DMS53 treated with DMSO at 0.1 percent for 48 hours (cell line): ENCODE data around the gene SLC25A21.
A peak's percentile ranks its signal among the peaks of the same experiment; 100 is the strongest.

Experiments
- DNase-seq: peaks from one replicate; lab custom pipeline; 2025; ENCODE audit not compliant: unreplicated experiment; lab: John Stamatoyannopoulos, UW

The SLC25A21 gene

DNA sequence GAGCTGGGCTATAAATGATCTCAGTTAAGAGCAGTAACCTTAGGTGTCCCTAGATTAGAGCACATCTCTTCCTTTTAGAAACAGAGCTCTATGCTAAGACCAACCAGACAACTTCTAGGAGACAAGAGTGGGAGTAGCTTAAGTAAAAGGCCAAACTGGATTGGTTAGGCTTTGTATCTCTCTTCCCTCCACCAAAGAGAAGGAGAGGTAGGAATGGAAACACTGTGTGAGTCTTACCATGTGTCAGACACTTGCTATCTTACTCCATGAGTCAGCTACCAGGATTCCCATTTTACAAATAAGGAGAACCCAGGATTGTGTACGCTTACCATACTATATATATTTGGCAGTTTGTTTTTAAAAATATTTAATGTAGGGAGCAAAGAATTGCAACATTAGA, 387.9 kb downstream of the SLC25A21 start:
- DNase-seq, result no peak

DNA sequence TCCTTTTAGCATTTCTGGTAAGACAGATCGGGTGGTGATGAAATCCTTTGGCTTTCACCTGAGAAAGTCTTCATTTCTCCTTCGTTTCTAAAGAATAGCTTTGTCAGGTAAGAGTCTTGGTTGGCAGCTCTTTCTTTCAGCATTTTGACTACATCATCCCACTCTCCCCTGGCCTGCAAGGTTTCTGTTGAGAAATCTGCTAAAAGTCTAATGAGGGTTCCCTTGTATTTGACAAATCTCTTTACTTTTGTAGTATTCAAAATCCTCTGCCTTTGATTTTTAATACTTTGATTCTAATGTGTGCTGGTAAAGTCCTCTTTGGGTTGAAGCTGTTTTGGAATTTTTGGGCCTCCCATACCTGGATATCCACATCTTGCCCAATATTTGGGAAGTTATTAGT, 390.5 kb downstream of the SLC25A21 start:
- DNase-seq, result no peak

DNA sequence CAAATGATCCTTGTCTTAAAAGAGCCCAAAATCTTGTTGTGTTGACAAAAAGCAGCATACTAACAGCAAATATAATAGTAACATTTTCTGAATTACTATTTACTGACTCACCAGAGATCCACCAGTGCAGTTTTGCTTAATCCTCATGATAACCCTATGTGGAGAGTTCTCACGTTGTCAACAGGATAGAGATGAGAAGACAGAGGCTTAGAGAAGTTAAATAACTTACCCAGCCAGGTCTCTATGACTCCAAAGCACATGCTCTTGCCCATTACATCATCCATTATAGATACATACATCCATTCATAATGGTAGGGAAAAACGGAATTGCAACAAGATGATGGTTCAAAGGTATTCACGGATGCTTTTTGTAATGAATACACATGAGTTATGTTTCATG, 398.8 kb downstream of the SLC25A21 start:
- DNase-seq, result peak; percentile 48

DNA sequence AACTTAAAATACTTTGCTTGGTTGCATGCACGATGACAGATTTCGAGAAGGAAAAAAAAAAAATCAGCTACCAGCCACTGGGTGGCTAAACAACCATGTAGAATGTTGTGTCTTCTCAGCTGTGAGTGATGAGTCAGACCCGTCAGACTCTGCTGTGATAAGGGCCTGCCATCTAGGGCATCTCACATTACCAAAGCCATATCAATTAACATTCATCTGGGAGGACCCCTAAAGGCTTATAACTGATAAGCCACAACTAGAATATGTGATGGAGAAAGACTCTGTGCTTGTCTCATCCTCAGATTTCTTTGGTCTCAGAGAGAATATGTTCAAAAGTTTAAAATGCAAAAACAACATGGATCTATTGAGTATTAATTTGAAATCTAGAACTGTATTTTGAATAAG, 399.3 kb downstream of the SLC25A21 start:
- peak; percentile 75 for DNase-seq

DNA sequence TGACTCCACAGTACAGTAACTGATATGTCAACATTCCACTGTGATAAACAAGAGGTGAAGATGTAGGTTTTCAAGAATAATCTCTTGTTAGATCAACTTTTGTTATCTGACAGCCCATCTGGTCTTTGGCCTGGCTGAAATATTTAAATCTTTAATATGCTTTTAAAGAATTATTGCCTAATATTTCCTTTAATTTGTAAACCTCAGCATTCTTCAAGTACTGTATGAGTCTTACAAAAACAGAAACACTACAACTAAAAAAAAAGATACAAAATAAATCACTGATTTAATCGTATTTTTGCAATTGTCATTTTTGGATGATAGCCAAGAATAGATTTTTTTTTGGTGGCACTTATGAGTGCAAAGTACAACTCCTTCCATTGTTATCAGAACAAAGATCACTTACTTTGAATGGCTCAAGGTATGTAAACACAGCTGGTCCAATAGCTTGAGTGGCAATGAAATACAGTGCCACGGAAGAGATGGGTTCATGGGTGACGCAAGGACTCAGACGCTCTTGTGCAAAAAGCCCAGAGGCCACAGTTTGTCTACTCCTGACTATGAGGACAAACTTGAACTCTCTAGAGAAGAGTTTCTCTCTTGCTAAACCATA, 401.3 kb downstream of the SLC25A21 start:
- peak; percentile 87 for DNase-seq

DNA sequence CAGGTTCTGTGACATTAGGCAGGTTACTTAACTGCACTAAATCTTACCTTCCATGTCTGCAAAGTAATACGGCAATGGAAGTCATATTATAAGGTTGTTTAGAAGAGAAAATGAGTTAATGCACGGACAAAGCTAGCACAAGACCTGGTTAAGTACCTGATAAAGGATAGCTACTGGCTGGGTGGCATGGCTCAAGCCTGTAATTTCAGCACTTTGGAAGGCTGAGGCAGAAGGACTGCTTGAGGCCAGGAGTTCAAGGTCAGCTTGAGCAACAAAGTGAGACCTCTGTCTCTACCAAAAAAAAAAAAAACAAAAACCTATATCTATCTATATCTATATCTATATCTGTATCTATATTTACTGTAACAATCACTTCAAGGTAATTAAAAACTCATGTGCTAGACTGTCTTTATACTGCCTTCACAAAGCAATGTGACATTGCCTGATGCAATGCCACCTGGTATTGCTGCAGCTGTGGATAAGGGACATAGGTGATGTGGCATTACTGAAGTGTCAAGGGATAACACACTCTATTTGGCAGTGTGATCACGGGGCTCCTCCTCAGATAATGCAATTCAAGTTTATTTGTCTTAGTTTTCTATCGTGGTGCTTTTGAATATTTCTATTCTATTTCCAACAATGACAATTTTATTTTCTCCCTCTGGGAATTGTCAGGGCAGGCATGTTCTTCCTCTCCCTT, 403.6 kb downstream of the SLC25A21 start:
- DNase-seq, result peak; percentile 30

DNA sequence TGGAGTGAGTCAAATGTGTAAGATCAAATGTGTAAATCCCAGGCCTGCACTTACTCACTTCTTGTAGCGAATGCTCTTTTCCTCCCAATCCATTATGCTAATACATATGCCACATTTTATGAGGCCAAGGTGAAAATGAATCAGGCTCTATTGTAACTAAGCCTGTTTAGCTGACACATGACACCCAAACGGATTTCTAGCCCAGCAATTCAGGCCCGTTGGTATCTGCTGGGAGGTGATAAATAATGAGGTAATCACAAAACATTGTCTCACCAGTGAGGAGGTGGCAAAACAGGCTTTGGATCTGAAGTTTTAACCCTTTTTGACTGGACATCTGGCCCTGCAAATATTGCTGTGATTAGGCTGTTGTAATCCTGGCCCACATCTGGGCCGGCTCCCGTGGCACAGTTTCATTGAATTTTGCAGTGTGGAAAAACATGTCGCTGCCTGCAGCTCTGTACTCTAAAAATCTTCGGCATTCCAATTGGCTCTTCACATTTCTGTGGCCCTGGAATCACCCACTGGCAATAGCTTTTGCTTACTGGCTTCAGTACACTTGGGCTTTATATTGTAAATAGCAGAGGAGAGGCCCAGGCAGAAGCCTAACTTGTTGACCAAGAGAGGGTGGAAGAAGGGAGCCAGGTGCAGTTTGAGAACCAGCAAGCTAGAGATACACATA, 404.7 kb downstream of the SLC25A21 start:
- peak; percentile 75 for DNase-seq

DNA sequence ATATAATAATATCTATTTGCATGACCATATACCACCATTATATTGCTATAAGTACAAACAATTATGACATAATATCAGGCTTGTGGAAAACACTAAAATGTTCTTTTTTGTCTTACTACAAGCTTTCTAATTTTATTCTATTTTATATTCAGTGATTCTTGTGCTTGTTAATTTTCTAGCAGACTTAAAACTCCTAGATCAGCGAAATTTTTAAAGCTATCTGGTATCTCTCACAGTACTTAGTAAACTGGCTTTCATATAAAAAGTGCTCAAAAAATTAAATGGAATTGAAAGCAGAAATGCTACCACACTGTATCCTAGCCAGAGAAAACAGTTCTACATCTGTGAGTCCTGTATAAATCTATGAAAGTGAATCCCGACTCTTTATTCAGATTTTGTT, 405.4 kb downstream of the SLC25A21 start:
- no peak for DNase-seq

DNA sequence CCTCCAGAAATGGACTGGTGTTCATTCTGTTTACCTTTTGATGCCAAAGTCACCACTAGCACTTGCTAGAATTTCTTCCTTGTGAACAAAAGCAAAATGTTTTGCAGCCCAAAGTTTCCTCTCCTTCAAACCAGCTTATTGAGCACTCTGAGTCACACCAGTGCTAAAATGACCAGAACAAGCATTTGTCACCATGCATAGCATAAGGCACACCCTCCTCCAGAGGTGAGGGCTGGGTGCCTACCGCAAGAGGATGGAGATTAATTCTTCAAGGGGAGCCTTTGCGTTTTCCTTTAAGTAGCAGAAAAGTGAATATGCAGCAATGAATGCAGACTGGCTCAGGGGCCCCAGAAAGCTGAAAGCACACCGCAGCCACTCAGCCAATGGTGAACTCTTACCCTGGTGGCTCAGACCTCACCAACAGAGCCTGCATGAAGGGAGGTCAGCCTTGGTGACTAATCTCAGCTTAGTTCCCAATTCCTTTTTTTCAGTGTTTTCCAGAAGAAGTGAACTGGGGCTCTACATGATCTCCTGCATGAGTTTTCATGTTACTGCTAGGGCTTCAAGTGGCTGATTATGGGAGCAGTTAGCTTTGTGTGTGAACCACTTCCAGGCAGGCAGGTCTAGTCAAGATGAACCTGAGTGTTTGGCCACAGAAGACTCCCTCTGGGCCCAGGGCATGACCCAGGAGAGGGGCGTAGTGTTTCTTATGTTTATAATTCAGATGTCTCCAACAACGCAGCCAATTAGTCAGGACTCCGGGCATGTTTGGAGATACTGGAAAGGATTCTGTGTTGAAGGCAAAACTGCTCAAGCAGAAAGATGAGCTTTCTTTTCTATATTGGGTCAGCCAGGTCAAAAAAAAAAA, 414.4 kb downstream of the SLC25A21 start:
- no peak for DNase-seq

DNA sequence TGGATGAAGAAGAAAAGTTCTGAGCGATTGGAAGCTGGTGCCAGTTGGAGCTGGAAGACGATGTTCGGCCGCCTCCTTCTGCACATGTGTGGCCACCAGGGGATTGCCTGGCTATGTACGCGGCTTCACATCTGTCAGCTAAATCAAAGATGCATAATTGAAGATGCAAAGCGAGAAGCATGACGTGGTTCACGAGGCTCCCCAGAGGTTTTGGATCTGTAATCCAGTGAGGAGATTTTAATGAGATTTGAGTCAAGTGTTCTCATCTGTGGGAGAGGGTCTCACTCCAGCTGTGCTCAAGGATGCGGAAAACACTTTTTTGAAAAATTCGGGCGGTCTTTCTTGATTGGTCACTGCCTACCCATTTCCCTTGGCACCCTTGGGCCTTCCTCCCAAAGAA, 416.2 kb downstream of the SLC25A21 start:
- no peak for DNase-seq

DNA sequence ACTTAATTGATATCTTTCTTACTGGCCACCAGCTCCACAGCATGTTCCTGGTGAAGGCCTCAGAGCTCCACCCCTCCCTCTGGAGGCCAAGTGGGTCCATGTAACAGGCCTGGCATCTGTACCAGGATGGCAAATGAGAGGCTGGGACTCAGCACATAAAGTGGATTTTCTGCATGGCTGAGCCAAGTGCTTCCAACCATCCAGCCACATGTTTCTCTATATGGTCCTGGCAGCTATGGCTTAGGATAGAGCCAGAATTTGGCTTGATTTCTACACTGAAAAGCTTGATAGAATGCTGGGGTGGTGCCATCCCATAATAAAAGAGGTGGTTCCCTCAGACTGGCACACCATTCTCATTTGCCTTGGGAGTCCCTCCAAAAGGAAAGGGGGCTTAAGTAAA, 416.6 kb downstream of the SLC25A21 start:
- DNase-seq, result no peak

DNA sequence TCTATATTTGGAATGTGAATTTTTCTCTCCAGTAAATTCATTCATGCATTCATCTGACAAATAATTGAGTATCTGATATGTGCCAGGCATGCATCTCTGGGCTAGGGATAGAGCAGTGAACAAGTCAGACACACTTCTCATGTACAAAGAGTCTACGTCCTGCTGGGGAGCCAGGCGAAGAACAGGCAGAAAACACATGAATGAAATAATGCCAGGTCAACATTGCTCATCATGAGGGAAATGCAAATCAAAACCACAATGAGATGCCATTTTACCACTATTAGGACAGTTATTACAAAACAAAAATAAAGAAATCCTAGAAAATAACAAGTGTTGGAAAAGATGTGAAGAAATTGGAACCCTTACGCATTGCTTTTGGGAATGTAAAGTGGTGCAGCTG, 420.5 kb downstream of the SLC25A21 start:
- no peak for DNase-seq

DNA sequence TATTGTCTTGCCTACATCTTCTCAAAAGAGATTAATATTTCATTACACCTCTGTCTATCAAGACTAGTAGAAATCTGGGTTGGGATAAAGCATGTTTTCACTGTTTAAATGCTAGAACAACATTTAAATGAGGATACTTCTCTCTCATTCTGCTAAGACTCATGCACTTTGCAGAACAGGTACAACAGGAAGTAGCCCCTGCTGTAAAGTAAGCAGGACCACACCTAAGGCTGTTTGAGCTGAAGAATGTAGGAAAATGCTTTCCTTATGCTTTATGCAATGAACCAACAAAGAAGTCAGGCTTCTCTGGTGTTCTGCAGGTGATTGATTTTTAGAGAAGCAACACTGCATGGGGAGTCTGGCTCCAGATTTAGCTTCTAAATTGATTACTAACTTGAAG, 421.3 kb downstream of the SLC25A21 start:
- DNase-seq, result no peak

DNA sequence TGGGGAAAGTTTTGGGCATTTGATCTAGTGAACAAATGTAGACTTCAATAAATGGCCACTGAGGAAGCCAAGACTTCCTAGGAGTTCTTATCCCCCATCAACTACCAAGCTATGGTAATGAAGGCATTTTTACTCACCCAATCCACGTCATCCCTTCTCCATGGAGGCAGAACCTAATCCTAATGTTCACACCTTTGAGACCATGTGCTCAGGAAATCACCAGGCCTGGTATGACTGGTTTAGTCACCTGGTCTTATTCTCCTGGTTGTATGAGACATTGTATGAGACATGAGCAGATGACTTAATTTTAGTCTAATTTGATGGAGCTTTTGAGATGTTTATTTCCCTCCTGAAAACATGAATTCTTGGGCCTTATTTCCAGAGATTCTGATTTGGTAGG, 422.2 kb downstream of the SLC25A21 start:
- no peak for DNase-seq

DNA sequence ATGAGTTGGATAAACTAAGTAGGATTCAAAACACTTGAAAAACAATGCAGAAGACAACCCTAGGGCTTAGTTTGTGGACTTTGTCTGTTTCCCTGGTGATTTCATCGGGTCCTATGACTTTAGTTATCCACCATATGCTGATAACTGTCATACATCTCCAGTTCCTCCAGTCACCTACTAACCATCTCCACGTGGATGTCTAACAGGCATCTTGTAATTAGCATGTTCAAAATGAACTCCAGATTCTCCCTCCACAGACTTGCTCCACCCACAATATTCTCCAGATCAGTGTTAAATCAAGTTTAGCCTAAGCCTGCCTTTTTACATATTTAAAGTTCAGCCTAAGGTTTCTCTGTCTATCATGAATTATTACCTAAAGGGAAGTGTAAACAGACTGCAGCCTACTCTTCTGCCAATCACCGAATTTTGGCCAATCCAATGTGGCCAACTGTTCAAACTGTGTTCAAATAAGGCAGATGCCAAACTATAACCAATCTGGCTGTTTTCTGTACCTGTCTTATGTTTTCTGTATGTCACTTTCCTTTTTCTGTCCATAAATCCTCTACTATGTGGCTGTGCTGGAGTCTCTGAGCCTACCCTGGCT, 423.7 kb downstream of the SLC25A21 start:
- no peak for DNase-seq

DNA sequence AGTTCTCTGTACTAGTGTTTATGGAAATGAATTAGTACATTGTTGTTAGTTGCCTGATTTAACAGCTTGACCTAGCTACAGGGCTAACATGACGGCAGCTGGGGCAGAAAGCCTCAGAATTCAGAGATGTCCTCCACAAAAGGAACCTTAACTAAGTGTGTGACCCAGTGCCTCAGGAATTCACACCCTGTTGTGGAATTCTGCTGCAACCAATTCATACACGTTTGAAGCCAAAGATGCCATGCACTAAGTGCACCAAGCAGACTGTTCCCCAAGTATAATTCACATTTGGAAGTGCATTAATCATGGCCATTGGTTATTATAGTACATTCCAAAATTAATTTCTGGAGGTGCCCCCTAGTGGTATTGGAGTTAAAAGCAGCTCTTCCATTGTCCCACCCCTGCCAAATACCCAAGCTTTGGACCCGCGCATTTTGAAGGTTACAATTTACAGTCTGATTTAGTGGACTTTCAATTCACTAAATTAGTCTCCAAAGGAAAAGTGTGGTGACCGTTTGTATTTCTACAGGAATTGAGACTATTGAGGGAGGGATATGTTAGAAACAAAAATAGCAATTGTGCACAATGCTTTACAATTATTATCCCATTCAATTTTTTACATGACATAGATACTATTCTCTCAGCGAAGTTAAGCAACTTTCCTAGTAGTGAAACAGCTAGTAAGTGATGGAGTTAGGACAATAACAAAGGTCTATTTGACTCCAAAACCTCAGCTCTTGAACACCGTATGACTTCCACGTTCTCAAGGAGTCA, 424.8 kb downstream of the SLC25A21 start:
- DNase-seq, result no peak

DNA sequence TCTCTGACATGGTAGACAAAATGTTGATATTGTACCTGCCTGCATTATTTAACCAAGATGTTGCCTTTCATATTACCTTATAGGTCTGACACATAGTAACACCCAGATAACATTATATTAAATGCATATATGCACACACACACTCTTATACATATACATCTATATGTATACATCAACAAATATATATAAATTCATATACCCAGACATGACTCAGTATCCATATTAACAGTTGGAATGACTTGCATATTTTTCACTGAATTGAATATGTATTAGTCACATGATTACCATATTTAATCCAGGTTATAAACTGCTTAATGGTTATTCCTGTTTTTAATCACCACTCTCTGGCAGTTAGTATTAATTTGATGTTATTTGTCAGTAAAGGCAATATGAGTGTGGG, 425.5 kb downstream of the SLC25A21 start:
- DNase-seq, result no peak

DNA sequence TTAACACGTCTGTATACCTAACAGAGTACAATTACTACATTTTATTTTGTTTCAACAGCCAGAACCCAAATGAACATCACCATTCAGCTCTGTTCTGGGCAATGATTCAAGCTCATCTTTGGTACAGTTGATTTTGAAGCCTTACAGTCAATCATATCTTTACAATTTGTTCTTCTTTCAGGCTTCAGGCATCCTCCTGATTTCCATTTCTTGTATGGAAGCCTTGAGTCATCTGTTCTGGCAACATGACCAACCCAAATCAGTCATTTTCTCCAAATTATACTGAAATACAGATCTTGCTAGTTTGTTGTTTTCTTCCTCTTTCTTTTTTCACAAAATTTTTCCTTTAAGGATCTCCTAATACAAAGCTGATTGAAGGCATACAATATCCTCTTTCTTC, 430.5 kb downstream of the SLC25A21 start:
- no peak for DNase-seq

DNA sequence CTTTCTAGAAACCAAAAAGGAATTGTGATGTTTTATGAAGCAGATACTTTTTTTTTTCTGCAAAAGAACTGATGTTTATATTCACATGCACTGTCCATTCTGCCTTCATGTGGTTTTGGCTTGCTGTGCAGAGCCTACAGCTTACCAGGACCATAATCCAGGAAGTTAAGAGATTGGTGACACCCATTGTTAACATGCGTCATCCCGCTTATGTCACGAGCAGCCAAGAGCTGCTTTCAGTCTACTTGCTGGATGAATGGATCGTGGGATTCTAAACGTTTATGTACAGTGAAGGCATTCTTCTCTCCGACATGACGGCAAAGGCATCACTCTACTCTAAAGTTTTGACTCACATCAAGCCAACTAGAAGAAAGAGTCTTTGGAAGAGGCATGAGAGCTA, 434.1 kb downstream of the SLC25A21 start:
- no peak for DNase-seq

DNA sequence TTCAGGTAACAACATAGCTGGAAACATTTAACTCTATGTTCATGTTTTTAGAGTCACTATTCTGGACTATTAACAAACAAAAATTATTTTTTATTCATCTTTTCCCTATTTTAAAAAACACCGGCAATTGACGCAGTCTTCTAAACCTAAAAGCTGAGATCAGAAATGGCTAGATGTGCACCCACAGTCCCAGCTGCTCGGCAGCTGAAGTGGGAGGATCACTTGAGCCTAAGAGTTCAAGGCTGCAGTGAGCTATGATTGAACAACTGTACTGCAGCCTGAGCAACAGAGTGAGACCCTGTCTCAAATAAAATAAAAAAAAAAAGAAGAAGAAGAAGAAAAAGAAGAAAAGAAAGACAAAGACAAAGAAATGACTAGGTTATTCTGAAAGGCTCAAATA, 446.3 kb downstream of the SLC25A21 start:
- no peak for DNase-seq
